T-helper 1 cell treated with Interleukin-12 subunit alpha and Interleukin-12 subunit beta and Interleukin-4 antibody, amounts not matched to agents 30 ng/mL and 1 ng/mL, for 36 hours (primary cell): ENCODE measurements around the gene DOCK6. TPM values are rescaled to one million over a fixed set of nuclear protein-coding genes. Genes with fewer than 3 reads are reported as not detected.
"Not testable (repeated sequence)": the region's sequence is repeated elsewhere in the genome, so short reads cannot be mapped to it uniquely, and the experiment has no call there.

Source experiments
- intact Hi-C: fragments of 100-400 bp; cut with micrococcal nuclease; formaldehyde crosslinking; loops from one replicate; pipeline ENCODE4 v1.15.1; 2024
- total RNA-seq: library from RNA; stranded (reverse); gene quantifications from 2 replicates; pipeline ENCODE4 v1.2.3, GENCODE V29; 2022

The DOCK6 gene
- total RNA-seq, 1 donor from 2014 or later = 0.27 TPM

DNA sequence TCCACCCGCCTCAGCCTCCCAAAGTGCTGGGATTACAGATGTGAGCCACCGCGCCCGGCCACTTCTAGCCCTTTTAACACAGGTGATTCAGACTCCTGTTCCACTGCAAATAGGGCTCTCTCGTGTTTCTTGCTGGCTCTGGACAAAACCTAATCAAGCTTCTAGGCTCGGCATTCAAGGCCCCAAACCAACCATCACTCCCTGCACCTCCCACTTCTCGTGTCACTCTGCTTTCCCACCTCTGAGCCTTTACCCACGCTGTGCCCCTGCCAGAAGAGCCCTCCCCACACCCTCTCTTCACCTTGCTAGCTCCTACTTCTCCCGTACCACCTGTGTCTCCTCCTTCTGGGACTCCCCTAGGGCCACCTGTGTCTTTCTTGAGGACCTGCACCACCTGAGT, 84.7 kb downstream of the DOCK6 start:
- intact Hi-C loops = no loop called here

DNA sequence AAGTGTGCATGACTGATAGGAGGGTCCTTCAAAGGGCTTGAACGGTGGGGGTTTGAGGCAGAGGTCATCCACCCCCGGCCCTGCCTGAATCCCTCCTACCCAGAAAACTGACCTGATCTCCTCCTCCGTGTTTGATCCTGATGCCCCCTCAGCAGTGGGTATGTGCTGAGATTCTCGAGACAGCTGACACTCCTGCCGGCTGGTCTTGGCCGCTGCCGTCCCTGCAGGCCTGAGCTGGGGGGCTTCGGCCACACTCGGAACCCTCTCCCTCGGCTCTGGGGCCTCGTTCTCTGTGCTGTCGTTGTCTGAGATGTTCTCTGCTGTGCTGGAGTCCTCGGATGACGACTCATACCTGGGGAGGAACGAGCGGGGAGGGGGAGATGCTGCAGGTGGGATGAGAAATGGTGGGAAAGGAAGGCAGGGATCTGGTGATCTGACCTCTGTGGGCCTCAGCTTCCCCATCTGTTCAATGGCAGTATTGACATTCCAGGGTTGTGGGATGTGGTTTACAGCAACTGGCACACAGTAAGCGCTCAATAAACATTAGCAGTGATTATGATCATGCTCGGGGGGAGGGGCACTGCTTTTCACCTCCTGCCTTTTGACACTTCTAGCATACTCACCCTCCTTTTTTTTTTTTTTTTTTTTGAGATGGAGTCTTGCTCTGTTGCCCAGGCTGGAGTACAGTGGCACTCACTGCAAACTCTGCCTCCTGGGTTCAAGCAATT, 85.7 kb downstream of the DOCK6 start:
- intact Hi-C loops = no loop called here

DNA sequence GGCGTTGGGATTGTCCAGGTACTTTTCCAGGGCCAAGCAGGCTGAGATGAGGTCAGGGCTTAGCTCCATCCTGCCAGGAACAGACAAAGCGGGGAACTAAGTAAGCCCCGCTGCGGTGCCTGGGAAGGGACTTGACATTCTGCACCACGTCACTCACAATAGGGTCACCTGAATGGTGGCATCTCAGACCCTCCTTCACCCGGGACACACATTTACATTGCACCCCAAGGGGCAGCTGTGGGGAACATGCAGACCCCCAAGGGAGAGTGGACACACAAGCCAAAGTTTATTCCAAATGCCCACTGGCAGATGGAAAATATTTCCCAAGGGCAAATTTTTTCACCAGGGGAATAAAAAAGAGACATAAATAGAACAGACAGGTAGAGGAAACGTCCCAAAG, 86.4 kb downstream of the DOCK6 start:
- intact Hi-C loops = no loop called here

DNA sequence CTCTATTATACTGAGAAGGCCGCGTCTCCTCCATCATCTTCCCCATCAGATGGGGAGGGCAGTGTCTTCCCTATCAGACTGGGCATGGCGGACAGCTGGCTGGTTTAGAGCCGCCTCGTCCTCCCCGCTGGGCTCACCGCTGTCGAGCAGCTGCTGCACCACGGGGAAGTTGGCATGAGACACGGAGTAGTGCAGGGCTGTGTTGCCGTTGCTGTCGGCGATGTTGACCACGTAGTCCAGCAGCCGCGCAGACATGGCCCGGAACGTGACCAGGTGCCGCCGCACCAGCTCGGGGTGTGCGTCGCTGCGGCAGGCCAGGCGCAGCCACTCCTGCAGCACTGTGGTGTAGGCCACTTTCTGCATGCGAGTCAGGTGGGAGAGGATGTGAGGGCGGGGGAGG, 88.0 kb downstream of the DOCK6 start:
- intact Hi-C loops = no loop called here

DNA sequence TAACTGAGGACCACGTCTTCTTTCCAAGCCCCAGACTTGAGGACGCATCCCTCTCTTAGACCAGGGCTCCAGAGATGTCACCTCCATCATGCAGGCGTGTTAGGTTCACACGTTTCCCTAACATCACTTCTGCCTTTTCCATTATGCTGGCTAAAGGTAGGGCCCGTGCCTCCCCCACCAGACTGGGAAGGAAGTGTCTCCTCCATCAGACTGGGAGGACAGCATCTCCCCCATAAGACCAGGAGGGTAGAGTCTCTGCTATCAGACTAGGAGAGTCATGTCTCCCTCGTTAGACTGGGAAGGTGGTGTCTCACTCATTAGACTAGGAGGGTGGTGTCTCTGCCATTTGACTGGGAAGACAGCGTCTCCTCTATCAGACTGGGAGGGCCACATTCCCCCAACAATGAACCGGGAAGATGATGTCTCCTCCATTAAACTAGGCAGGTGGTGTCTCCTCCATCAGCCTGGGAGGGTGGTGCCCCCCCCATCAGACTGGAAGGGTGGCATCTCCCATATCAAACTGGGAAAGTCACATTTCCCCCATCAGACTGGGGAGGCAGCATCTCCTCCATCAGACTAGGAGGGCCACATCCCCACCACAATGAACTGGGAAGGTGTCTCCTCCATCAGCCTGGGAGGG, 88.7 kb downstream of the DOCK6 start:
- intact Hi-C loops = no loop called here

DNA sequence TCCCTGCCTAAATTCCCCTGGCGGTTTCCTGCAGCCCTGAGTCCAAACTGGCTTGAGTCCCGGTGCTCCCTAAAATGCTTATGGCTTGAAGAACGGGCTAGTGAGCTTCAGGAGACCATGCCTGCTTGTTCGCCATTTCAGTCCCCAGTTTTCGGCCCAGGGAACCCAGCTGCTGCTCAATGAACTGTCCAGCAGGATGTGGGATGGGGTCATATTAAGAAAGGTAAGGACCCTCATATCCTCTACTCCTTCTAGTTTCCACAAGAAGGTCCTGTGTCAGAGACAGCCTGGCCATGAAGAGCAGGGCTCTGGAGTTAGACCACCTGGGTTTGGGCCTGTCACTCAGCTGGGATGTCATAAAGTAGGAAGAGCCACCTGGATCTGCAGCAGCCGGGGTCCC, 89.7 kb downstream of the DOCK6 start:
- intact Hi-C loops = no loop called here

DNA sequence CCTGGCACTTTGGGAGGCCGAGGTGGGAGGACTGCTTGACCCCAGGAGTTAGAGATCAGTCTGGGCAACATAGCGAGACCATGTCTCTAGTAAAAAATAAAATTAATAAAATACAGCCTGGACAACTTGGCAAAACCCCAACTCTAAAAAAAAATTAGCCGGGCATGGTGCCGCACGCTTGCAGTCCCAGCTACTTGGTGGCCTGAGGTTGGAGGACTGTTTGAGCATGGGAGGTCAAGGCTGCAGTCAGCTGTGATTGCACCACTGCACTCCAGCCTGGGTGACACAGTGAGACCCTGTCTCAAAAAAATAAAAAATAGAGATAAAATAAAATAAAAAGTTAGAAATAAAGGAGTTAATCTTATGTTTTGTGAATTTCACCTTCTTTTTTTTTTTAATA, 91.2 kb downstream of the DOCK6 start:
- intact Hi-C loops = no loop called here

DNA sequence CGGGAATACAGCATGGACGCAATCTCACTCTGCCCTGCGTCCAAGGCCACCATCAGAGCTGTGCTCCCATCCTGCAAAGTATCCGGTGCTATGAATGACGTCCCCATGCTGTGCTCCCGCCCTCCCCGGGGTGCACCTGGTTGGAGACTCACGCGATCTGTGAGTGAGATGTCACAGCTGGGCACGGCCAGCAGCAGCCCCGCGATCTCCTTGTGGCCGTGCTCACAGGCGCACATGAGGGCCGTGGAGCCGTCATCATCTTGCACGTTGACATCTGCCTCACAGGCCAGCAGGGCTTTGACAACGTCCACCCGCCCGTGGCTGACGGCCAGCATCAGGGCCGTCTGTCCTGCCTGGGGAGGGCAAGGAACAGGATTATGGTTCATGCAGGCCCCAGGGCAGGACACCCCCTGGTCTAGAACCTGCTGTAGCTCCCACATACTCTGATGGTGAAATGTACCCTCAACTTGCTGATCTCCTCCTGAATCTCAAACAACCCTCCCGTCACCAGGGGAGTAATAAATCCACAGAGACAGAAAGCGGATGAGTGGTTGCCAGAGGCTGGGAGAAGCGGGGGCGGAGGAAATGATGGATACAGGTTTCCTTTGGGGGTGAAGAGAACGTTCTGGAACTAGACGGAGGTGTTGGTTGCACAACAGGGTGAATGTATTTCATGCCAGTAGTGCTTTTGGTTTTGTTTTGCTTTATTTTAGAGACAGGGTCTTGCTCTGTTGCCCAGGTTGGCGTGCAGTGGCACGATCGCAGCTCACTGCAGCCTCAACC, 92.2 kb downstream of the DOCK6 start:
- intact Hi-C loops = no loop called here

DNA sequence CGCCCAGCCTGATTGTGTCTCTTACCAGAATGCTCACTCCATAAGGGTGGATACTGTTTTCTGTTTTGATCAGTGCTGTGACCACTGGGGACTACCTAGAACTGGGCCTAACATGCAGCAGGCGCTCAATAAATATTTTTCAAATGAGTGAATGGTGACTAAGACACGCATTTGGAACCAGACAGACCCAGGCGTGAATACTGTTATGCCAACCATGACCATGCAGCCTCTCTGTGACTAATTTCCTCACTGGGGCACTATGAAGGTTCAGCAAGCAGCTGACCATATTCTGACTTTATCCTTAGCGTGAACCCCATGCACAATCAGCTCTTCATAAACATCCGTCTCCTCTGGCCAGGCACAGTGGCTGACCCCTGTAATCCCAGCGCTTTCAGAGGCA, 93.8 kb downstream of the DOCK6 start:
- intact Hi-C loops = no loop called here

DNA sequence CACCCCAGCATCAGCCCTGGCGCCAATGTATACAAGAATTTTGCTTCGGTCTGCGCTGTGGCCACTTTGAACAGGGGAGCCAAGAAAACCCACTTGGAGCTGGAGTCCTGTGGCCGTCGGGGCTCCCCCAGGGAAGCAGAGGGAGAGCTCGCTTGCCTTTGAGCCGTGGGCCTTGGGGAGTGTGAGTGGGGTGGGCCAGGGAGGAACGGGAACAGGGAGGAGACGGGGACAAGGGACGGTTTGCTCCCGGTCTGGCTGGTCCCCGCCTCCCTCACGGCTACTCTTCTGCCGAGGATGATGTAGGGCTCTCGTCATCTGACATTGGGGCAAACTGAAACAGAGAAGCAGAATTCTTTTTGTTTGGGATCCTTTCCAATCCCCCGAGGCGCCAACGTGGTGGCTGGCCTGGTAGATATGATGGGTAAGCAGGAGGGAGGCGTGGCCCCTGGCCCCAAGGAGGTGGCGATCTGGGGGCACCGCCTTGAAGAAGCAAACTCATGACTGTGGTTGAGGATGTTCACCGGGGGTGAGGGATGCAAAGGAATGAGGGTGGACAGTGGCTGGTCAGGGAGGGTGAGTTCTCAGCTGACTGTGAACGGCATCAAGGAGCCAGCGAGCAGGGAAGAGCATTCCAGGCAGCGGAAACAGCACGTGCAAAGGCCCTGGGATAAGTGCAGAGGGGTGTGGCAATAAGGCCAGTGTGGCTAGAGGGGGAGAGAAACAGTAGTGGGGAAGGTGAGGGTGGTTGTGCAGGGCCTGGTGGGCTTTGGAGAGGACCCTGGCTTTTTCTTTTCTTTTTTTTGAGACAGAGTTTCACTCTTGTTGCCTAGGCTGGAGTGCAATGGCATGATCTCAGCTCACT, 95.8 kb downstream of the DOCK6 start:
- intact Hi-C loops = no loop called here

DNA sequence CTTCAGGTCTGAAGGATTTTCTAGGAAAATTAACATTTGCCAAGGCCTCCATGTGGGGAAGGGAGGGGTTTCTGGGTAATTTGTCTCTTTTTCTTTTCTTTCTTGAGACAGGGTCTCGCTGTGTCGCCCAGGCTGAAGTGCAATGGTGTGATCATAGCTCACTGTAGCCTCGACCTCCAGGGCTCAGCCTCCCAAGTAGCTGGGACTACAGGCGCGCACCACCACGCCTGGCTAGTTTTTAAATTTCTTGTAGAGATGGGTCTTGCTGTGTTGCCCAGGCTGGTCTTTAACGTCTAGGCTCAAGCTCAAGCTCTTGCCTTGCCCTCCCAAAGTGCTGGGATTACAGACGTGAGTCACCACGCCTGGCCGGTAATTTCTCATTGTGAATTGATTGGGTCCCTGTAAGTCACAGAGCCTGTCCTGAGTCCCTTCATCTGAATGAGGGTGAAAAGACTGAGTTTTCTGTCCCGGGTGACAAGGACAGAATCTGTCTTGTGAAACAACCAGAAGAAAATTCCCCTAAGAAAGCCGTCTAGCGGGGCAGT, 96.8 kb downstream of the DOCK6 start:
- intact Hi-C loops = no loop called here

DNA sequence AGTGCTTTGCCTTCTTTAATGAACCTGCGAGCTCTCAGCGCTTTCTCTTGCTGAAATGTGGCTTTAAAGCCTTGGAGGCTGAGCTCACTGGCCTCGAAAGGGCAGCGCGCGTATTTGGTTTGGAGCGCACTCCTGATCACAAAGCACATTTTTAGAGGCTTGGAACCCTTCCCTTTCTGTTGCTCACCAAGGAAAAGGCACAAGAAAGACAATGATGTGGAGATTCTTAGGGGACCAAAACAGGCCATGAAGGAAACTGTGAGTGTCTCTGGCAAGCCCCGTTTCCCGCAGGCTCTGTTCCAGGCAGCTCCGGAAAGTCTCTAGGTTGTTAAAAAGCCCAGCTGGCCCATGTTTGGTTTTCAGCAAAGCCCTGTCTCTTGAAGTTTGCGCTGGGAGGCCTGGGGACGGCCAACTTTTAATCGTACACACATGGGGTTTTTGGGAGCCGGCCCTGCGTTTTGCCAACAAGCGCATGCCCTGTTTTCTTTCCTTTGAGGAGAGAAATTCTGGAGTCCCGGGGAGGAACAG, 97.4 kb downstream of the DOCK6 start:
- intact Hi-C loops = no loop called here

DNA sequence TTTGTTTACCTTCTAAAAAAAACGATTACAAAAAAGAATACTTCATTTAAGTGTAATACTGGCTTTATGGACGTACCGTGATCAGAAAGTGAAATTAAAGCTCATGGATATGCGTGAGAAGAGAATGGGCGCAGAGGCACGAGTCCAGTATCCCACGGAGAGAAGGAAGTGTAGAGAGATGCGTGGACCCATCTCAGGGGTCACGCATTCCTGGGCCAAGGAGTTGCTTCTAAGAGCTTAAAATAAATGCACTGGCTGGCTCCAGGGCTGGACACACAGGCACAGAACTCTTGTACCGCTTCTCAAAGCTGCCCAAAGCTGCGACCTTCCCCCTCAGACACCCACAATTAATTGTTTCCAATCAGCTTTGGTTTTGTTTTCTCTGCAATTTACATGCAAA, 98.0 kb downstream of the DOCK6 start:
- intact Hi-C loops = no loop called here

DNA sequence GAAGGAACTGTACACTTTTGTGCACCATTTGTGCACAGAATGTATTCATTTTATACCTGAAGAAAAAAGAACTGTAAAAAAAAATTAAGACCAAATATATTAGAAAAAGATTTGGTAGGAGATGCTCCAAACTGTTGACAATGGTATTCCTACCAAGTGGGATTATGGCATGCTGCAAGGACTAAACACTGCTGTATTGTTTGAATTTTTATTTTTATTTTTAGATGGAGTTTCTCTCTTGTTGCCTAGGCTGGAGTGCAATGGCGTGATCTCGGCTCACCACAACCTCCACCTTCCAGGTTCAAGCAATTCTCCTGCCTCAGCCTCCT, 101.9 kb downstream of the DOCK6 start:
- intact Hi-C loops = not testable (repeated sequence)

DNA sequence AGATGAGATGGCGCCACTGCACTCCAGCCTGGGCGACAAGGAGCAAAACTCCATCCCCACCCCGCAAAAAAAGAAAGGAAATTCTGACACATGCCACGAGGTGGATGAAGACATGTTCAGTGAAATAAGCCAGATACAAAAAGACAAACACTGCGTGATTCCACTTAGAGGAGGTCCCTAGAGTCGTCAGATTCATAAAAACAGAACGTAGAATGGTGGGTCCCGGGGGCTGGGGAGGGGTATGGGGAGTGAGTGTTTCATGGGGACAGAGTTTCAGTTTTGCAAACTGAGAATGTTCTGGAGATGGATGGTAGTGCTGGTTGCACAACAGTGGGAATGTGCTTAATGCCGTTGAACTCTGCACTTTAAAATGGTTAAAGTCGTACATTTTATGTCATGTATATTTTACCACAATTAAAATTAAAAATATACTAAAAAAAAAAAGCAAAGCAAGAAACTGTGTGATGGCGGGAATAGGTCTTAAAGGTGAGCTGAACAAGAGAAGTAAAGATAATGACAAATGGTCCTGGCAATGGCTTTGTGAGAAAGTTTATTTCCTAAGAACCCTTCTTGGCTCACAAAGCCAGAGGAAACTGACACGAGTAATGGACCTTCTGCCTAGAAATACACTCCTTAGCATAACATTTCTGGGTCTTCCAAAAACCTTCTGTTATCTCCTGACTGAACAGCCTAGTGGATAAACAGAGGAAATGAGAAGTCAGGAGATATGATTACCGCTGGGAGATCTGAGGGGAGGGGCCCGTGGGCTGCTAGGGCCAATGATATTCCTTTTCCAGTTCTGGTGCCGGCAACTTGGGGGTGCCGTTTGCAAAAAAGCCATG, 102.5 kb downstream of the DOCK6 start:
- intact Hi-C loops = no loop called here

DNA sequence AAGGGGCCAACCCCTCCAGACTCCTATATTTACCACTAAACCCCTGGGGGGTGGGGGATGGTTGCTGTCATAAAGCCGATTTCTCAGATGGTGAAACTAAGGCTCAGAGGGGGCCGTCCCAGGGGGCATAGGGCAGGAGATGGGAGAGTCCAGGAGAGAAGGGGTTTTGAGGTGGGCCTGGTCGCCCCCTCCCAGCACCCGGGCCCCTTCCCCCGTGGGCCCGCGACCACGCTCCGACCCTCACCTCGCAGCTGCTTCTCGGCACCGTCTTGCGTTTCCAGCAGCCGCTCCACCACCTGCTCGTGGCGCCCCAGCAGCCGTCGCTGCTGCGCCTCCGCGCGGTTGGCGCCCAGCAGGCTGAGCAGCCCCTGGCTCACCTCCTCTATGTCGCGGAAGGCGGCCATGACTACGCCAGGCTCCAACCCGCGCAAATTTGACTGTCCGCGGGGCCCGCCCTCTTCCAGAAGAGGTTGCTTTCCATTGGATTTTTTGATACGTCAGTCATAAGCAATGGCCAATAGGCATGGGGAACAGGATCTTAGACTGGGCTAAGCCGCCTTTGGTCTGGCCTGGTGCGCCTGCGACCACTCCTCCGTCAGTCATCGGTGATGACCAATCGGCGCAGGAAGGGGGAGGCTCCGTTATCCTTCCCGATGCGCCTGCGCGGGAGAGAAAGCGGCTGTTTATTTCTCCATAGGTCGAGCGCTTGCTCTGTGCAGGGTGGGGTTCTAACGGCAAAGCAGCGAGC, 106.8 kb downstream of the DOCK6 start, which contains the start of gene SPC24:
SPC24 (minus strand) TSS at position 410 of the 748 bp plus-strand sequence; CDS start at position 404, 6 bp downstream.
- intact Hi-C loops = loop anchor here (1.0 to 2.0 kb wide), 9 partner anchors 42 to 404 kb away; partner anchors contain the start of genes CCDC159, ELOF1, KANK2 and ODAD3

DNA sequence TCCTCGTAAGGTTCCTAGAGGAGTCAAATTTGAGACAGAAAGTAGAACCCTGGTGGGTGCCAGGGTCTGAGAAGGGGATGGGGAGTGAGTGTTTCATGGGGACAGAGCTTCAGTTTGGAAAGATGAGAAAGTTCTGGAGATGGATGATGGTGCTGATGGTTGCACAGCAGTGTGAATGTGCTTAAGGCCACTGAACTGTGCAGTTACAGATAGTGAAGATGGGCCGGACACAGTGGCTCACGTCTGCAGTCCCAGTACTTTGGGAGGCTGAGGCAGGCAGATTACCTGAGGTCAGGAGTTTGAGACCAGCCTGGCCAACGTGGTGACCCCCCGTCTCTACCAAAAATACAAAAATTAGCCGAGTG, 107.7 kb downstream of the DOCK6 start:
- intact Hi-C loops = loop anchor here (1.0 to 2.0 kb wide), 8 partner anchors 43 to 405 kb away; partner anchors contain the start of genes ELOF1, KANK2, ODAD3 and PRKCSH

DNA sequence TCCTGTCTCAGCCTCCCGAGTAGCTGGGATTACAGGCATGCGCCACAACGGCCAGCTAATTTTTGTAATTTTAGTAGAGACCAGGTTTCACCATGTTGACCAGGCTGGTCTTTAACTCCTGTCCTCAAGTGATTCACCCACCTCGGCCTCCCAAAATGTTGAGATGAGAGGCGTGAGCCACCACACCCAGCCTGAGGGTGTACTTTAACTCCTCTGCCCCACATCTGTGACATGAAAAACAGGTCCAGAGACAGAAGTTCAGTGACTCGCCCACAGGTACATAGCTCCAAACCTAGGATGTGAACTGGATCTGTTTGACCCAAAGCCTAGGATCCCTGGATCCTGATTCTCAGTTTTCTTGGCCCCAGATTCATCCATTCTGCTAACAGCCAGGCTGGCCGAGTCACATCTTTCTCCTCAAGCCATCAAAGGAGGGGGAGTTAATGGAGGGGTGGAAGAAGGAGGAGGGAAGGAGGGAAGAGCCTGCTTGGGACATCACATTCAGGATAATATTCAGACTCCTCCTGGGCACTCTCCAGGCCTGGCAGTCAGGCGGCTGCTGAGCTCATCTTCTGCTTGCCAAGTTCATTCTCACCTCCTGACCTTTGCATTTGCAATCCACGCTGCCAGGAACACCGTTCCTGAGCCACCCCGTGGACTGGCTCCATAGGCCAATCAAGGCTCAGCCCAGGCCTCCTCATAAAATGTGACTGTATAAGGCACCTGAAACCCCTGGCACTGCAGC, 109.8 kb downstream of the DOCK6 start:
- intact Hi-C loops = no loop called here
